HEK293T (cell line): Measurements from ENCODE around the gene RTEL1.
"Not testable (repeated sequence)": the region's sequence is repeated elsewhere in the genome, so short reads cannot be mapped to it uniquely, and the experiment has no call there.

Experiments
- ARNT ChIP-seq: fragments of 450-650 bp; IDR thresholded peaks from 2 replicates; pipeline ENCODE4 v1.6.1; 2017; ENCODE audit warnings: mild to moderate bottlenecking
- BHLHE40 ChIP-seq: fragments of 450-650 bp; IDR thresholded peaks from 2 replicates; pipeline ENCODE4 v1.6.1; 2016; ENCODE audit warnings: mild to moderate bottlenecking, moderate library complexity, borderline replicate concordance
- CTBP1 ChIP-seq: fragments of 450-650 bp; IDR thresholded peaks from 2 replicates; pipeline ENCODE4 v1.6.1; 2016; ENCODE audit warnings: borderline replicate concordance
- ELF4 ChIP-seq: fragments of 450-650 bp; IDR thresholded peaks from 2 replicates; pipeline ENCODE4 v1.6.1; 2017; ENCODE audit warnings: antibody characterized with exemption
- FOXA1 ChIP-seq: fragments of 450-650 bp; IDR thresholded peaks from 2 replicates; pipeline ENCODE4 v1.6.1; 2016; ENCODE audit warnings: mild to moderate bottlenecking
- FOXK2 ChIP-seq: fragments of 450-650 bp; IDR thresholded peaks from 2 replicates; pipeline ENCODE4 v1.6.1; 2016; ENCODE audit warnings: mild to moderate bottlenecking
- FOXM1 ChIP-seq: fragments of 450-650 bp; IDR thresholded peaks from 2 replicates; pipeline ENCODE4 v1.6.1; 2017; ENCODE audit warnings: mild to moderate bottlenecking, borderline replicate concordance
- HDGF ChIP-seq: fragments of 450-650 bp; IDR thresholded peaks from 2 replicates; pipeline ENCODE4 v1.6.1; 2017; ENCODE audit warnings: antibody characterized with exemption, borderline replicate concordance
- L3MBTL2 ChIP-seq: fragments of 450-650 bp; conservative IDR thresholded peaks from 2 replicates; pipeline ENCODE4 v1.6.1; 2016; ENCODE audit warnings: mild to moderate bottlenecking
- LEF1 ChIP-seq: fragments of 450-650 bp; IDR thresholded peaks from 2 replicates; pipeline ENCODE4 v1.6.1; 2017; ENCODE audit warnings: mild to moderate bottlenecking, borderline replicate concordance
- NFRKB ChIP-seq: fragments of 450-650 bp; IDR thresholded peaks from 2 replicates; pipeline ENCODE4 v1.6.1; 2016; ENCODE audit warnings: mild to moderate bottlenecking, moderate library complexity
- SP1 ChIP-seq: fragments of 450-650 bp; IDR thresholded peaks from 2 replicates; pipeline ENCODE4 v1.6.1; 2017
- SUZ12 ChIP-seq: fragments of 450-650 bp; IDR thresholded peaks from 2 replicates; pipeline ENCODE4 v1.6.1; 2016; ENCODE audit warnings: mild to moderate bottlenecking
- TARDBP ChIP-seq: fragments of 450-650 bp; IDR thresholded peaks from 2 replicates; pipeline ENCODE4 v1.6.1; 2016

DNA sequence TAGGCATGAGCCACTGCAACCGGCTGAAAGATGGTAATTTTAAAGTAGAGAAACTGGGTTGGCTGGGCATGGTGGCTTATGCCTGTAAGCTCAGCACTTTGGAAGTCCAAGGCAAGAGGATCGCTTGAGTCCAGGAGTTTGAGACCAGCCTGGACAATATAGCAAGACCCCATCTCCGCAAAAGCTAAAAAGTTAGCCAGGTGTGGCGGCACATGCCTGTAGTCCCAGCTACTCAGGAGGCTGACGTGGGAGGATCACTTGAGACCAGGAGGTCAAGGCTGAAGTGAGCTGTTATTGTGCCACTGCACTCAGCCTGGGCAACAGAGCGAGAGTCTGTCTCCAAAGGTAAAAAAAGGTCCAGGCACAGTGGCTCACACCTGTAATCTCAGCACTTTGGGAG, 27.2 kb upstream of the RTEL1 start:
- not testable (repeated sequence) for TF ChIP-seq NFRKB, CTBP1, SP1, L3MBTL2, BHLHE40, HDGF, FOXM1, ELF4, FOXK2, ARNT, SUZ12, FOXA1, LEF1, TARDBP
